GM20000 (cell line): Measurements from ENCODE around the gene LUZP2.

Experiments
- DNase-seq: peaks from one replicate; pipeline ENCODE4 v3.0.0; 2012; ENCODE audit warnings: low spot score
- CTCF ChIP-seq: IDR thresholded peaks from 2 replicates; pipeline ENCODE4 v1.5.1; 2012; ENCODE audit warnings: mild to moderate bottlenecking, control low read depth; ENCODE audit errors: extremely low read depth, missing control alignments

Gene LUZP2

GRCh38 chr11:24587635-24588034, 90.8 kb downstream of the LUZP2 start:
- no peak for TF ChIP-seq CTCF
- DNase-seq = no peak

GRCh38 chr11:24588081-24588480, 91.2 kb downstream of the LUZP2 start:
- DNase-seq = no peak
- no peak for TF ChIP-seq CTCF

DNA sequence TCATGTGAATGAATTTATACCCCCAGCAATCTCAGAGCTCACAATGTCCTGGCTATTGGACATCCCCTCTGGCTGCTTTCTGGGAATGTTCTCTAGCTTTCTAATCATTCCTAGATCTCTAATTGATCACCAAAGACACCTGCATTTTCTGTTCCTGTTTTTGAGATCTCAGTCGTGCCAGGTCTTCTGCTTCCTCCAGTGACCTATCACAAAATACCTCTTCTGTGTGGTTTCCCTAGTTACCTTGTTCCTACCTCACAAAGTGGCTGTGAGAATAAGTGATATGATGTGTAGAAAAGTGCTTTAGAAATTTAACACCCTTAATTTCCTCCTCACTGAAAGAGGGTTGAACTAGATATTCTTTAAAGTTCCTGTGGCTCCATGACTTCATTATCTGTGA, 92.2 kb downstream of the LUZP2 start:
- DNase-seq = no peak
- TF ChIP-seq CTCF = no peak

- no peak for TF ChIP-seq CTCF
- DNase-seq = no peak
These were observed 94.4 kb downstream of the LUZP2 start for GRCh38 chr11:24591283-24591682.

GRCh38 chr11:24592360-24592759, 95.5 kb downstream of the LUZP2 start:
- TF ChIP-seq CTCF = no peak
- no peak for DNase-seq

DNA sequence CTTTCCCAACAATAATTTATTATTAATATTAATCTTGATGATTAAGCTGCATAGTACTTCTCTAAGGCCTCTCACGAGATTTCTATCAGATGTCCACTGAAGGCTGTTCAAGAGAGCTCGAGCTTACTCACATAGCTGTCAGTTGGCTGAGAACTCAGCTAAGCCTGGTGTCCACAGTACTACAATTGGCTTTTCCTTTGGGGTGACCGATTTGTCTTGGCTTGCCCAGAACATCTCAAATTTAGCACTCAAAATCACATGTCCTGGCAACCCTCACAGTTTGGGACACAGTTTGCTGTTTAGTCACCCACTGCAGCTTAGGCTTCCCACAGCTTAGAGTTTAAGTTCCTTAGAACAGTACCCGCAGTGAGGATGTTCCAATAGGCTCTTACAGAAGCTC, 96.5 kb downstream of the LUZP2 start:
- no peak for TF ChIP-seq CTCF
- no peak for DNase-seq

GRCh38 chr11:24594401-24594800, 97.5 kb downstream of the LUZP2 start:
- DNase-seq = no peak
- TF ChIP-seq CTCF = no peak
